ENCODE results near the gene ME1.

GRCh38 chr6:83443516-83443915 lies 12.7 kb upstream of the ME1 start:
- TF ChIP-seq POLR2A (IDR thresholded peaks at IDR 0.05) (no peak), CTCF (IDR thresholded peaks at IDR 0.05) (no peak)

Measured in esophagus squamous epithelium (tissue), 4 donors.